Measurements from ENCODE around the gene PTPRN2. TPM values are rescaled to one million over a fixed set of nuclear protein-coding genes. Genes with fewer than 3 reads are reported as not detected.
A peak's percentile ranks its signal among the peaks of the same experiment; 100 is the strongest.

The PTPRN2 gene
- total and polyA plus RNA-seq, 2 donors from 2014 or later: 4.8 to 6.2 TPM

- no peak overlapping the region for H3K27ac ChIP-seq (ENCODE audit: low read depth in 2 of 2, low read length in 2 of 2)
- no peak overlapping the region for H3K4me3 ChIP-seq (ENCODE audit: low read length in 3 of 3)
- no peaks in the 10 kb centered on the region for H3K36me3 ChIP-seq (ENCODE audit: control insufficient read depth in 2 of 3, insufficient read depth in 3 of 3, low read length in 3 of 3)
- intact Hi-C loops (cut with DNase I): no loop called here
- H3K9me3 ChIP-seq (ENCODE audit: control insufficient read depth in 2 of 3, insufficient read depth in 1 of 3, low read length in 3 of 3): peaks cover 0 to 3% (median 0%) of the 10 kb centered on the region in 3 donors
- DNase-seq (no peak), FAIRE-seq (no peak)
- TF ChIP-seq CTCF (IDR thresholded peaks at IDR 0.05; ENCODE audit: borderline replicate concordance, extremely low read depth, insufficient read depth): no peak
- no peak overlapping the region for H3K9ac ChIP-seq (ENCODE audit: low read length in 3 of 3)
- H3K27me3 ChIP-seq (ENCODE audit: control insufficient read depth, insufficient read depth, low read length): no peaks in the 10 kb centered on the region
- H3K4me1 ChIP-seq (ENCODE audit: control insufficient read depth in 2 of 3, insufficient read depth in 2 of 3, low read depth in 1 of 3, low read length in 3 of 3): no peaks in the 10 kb centered on the region
These were observed 400.0 kb downstream of the PTPRN2 start for GRCh38 chr7:158187694-158187994.

GRCh38 chr7:158186864-158187693 lies 400.5 kb downstream of the PTPRN2 start:
- FAIRE-seq (no peak), DNase-seq (peak in 2 of 5 donors; percentile 10 to 16)
- TF ChIP-seq CTCF (IDR thresholded peaks at IDR 0.05; ENCODE audit: borderline replicate concordance, extremely low read depth, insufficient read depth): no peak
- Histone ChIP-seq H3K4me1 (ENCODE audit: control insufficient read depth in 2 of 3, insufficient read depth in 2 of 3, low read depth in 1 of 3, low read length in 3 of 3) (no peaks in the 10 kb centered on the region), H3K9me3 (ENCODE audit: control insufficient read depth in 2 of 3, insufficient read depth in 1 of 3, low read length in 3 of 3) (peaks cover 0 to 3% (median 0%) of the 10 kb centered on the region in 3 donors), H3K9ac (ENCODE audit: low read length in 3 of 3) (no peak overlapping the region), H3K27me3 (ENCODE audit: control insufficient read depth, insufficient read depth, low read length) (no peaks in the 10 kb centered on the region), H3K27ac (ENCODE audit: low read depth in 2 of 2, low read length in 2 of 2) (no peak overlapping the region), H3K36me3 (ENCODE audit: control insufficient read depth in 2 of 3, insufficient read depth in 3 of 3, low read length in 3 of 3) (no peaks in the 10 kb centered on the region), H3K4me3 (ENCODE audit: low read length in 3 of 3) (no peak overlapping the region)
- intact Hi-C loops (cut with DNase I): no loop called here

GRCh38 chr7:158186406-158186805 lies 401.2 kb downstream of the PTPRN2 start:
- no peak for TF ChIP-seq CTCF (IDR thresholded peaks at IDR 0.05; ENCODE audit: borderline replicate concordance, extremely low read depth, insufficient read depth)
- H3K36me3 ChIP-seq (ENCODE audit: control insufficient read depth in 2 of 3, insufficient read depth in 3 of 3, low read length in 3 of 3): no peaks in the 10 kb centered on the region
- no peak overlapping the region for H3K9ac ChIP-seq (ENCODE audit: low read length in 3 of 3)
- FAIRE-seq (no peak), DNase-seq (no peak)
- no peak overlapping the region for H3K4me3 ChIP-seq (ENCODE audit: low read length in 3 of 3)
- intact Hi-C loops (cut with DNase I): no loop called here
- H3K27ac ChIP-seq (ENCODE audit: low read depth in 2 of 2, low read length in 2 of 2): no peak overlapping the region
- no peaks in the 10 kb centered on the region for H3K27me3 ChIP-seq (ENCODE audit: control insufficient read depth, insufficient read depth, low read length)
- H3K9me3 ChIP-seq (ENCODE audit: control insufficient read depth in 2 of 3, insufficient read depth in 1 of 3, low read length in 3 of 3): peaks cover 0 to 3% (median 0%) of the 10 kb centered on the region in 3 donors
- H3K4me1 ChIP-seq (ENCODE audit: control insufficient read depth in 2 of 3, insufficient read depth in 2 of 3, low read depth in 1 of 3, low read length in 3 of 3): no peaks in the 10 kb centered on the region

Measured in kidney (tissue), 14 donors.